Right lobe of liver (tissue), 4 donors: Measurements from ENCODE around the gene EIF4G3.

Source experiments
- CTCF ChIP-seq, 4 donors: fragments of 200-600 bp in 3 of 4; fragments of 450-650 bp in 1 of 4; IDR thresholded peaks; one replicate each; pipeline versions ENCODE4 v1.5.1 to v1.8.0; 2016 to 2022; ENCODE audit warnings: antibody characterized with exemption in 4 of 4, mild to moderate bottlenecking in 2 of 4
- POLR2A ChIP-seq: fragments of 450-650 bp; IDR thresholded peaks from one replicate; pipeline ENCODE4 v1.6.1; 2017; ENCODE audit warnings: antibody characterized with exemption, mild to moderate bottlenecking
- donor health status: DM: no; HTN: no; CAD: no.
- donor health status: DM: no; HTN: no; CAD: no.
- donor health status: DM: no; HTN: yes; CAD: no.

- TF ChIP-seq POLR2A (no peak), CTCF (IDR thresholded peaks at IDR 0.05) (no peak)
These were observed 180.1 kb downstream of the EIF4G3 start for GRCh38 chr1:20996554-20996953.
